DMS114 treated with DMSO at 0.1 percent for 48 hours (cell line): ENCODE data around the gene EMC9.

Experiments used
- DNase-seq: peaks from one replicate; lab custom pipeline; 2025; ENCODE audit not compliant: unreplicated experiment; lab: John Stamatoyannopoulos, UW

EMC9 gene

DNA sequence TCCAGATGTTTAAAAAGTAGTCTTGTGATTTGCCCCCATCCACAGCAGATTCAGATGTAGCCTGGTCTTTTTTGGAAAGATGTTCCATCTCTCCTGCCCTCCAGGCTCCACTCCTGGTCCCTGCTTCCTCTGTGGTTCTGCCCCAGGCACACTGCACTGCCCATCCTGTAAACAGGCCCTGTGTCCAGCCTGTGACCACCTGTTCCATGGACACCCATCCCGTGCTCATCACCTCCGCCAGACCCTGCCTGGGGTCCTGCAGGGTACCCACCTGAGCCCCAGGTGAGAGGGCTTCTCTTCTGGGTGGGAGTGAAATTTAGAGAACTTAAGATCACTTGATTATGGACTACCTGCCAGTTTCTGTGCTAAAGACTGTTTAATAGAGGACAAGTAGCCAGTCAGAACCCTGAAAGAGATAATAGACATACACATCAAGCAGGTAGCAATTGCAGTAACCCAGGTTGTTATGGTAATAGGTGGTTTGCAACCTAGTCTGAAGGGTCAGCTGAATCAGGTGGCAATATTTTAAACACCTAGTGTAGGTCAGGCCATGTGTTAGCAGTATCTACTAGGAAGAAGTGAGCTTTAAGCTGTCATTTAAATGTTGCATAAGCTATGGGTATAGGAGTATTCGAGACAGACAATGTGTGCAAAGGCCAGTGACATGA lies 8.0 kb upstream of the EMC9 start:
- no peak for DNase-seq

DNA sequence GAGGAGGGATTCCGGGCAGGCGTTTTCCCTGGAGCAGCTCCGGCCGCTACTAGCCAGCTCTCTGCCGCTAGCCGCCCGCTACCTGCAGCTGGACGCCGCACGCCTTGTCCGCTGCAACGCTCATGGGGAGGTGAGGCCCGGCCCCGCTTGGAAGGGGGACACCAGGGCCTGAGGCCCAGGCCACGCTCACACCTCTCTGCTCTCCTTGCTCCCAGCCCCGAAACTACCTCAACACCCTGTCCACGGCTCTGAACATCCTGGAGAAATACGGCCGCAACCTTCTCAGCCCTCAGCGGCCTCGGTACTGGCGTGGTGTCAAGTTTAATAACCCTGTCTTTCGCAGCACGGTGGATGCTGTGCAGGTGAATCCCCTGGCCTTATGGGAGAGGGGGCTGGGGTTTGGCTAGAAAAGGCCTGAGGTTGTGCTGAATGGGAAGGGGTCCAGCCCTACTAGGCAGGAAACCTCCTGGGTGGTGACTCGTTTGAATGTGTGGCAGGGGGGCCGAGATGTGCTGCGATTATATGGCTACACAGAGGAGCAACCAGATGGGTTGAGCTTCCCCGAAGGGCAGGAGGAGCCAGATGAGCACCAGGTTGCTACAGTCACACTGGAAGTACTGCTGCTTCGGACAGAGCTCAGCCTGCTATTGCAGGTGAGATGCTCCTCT lies 6.5 kb upstream of the EMC9 start:
- DNase-seq = no peak

DNA sequence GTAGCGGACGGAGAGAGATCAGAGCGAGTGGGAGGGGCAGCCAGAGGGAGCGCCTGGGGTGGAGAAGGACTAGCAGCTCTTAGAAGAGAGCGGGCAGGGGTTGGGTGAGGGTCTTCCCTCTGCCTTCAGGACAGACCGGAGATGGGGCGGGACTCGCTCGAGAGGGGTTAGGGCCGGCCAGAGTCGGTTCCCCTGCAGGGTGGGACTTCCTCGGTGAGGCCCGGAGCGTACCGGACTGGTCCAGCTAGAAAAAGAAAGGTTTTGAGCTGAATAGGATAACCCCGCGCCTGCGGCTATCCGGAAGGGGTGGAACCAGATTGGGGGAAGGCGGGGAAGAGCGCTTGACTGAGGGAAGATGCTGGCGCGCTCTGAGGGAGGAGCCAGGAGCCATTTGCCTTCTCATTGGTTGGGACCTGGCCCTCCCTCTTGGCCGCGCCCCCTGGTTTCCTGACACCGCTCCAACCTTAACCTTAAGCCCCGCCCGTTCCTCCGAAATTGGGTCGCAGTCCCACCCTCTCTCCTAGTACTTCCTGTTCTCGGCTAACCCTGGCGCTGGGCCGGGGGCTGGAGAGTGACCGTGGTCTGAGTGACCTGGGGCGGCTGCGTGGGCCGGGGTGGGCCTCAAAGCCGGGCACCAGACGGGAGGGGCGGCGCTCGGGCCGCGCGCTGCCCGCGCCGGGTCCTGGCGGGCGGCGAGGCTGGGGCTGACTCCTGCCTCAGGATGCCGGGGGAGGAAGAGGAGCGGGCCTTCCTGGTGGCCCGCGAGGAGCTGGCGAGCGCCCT lies 5.8 kb upstream of the EMC9 start, which contains the start of gene RNF31:
RNF31 (plus strand) TSS at position 521 of the 783 bp plus-strand sequence; CDS start at position 722, 201 bp downstream.
- peak; percentile 93 for DNase-seq

DNA sequence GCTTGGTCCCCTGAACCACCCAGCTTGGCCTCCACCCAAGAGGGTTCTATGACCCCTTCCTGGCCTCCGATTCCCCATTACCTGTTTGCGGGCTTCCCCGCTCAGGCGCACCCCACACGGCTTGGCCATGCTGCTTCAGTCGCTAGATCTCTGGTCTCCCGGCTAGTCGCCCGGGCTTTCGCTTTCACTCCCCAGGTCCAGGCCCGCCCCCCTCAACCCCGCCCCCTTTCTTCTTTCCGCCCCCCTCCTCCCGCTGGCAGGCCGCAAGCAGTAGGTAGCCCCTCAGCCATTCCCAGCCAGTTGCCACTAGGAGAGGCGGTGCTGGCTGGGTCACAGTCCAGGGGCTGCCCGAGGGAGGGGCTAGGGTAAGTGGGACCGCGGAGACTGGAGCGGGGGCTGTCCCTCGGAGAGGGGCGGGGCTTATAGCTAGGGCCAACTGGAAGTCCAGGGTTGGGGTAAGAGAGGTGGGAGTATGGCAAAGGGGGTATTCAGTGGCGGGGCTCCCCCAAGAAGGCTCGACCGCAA lies 5.1 kb upstream of the EMC9 start, which contains the start of gene PSME2:
PSME2 (minus strand) TSS at position 158 of the 525 bp plus-strand sequence; CDS start at position 129, 29 bp downstream.
- peak; percentile 93 for DNase-seq

DNA sequence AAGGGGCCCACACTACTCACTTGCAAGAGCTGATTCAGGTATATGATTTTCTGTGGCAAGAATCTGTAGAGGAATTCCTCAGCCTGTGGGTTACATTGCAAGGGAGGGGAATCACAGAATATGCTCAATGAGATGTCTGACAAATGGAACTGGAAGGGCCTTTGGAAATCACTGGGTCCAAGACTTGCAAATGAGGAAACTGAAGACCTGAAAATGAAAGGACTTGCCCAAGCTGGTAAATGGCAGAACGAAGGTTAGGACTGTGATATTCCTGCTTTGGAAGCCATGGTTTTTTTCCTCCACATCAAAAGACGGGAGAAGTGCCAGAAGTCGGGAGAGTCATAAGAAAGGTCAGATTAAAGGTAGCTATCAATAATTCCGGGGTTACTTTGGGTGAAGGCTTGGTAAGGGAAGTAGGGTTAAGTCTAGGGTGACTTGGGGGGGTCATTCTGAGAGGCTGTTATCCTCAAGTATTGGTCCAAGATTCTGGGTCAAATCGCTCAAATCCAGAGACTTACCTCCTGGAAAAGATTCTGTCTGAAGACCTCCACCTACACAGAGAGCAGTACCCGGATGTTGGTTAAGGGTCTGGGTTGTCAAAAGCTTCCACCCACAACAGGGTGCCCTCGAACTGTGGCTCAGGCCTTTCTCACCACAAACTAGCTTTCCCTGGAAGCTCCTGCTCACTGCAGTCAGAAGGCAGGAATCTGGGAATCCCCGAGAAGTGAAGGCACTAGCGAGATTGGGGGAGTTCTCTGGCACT lies 4.5 kb upstream of the EMC9 start:
- DNase-seq = no peak

DNA sequence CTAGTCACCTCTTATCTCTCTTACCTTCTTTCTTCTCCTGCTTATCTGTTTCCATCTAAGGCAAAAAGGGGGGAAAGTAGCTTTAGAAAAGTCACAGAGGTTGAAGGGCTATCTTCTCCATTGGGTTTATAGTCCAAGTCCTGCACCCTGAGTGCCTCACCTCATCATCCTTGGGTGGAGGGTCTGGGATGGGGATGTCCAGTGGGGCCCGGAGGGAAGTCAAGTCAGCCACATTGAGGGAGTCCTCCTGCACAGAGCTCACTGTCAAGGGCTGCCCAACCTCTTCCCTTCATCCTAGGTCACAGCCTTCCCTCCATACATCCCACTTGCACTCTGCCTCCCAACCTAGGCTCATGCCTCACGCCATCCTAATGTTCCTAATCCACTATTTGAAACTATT lies 3.8 kb upstream of the EMC9 start:
- no peak for DNase-seq

DNA sequence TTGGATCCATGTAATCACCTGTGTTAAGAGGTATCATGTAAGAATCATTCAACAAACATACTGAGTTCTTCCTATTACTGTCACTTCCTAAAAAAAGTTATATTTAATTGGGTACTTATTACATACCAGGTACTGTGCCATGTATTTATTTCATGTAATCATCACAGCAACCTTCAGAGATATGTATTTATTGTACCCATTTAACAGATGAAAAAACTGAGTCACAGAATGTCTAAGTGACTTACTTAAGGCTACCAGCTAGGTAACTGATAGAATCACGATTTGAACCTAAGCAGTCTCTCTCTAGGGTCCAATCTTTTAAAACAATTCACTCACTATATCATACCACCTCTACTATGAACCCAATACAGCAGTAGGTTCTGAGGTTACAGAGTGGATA lies 3.1 kb upstream of the EMC9 start:
- no peak for DNase-seq

DNA sequence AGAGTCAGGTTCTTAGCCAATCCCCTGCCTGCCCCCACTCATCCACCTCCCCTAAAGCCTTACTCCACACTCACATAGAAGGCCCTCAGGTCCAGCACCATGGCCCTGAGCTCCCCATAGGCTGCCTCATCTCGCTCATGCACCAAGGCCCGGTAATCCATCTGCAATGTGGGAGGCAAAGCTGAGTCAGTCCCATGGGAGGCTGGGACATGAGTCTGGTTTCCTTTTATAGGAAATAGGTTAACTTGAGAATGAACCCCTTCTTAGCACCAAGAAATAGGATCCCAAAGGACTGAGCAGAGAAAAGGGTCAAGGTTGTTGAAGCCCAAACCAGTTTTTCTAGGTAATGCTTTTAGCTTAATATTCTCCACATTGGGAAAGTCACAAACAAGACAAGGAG lies 2.1 kb upstream of the EMC9 start:
- no peak for DNase-seq

DNA sequence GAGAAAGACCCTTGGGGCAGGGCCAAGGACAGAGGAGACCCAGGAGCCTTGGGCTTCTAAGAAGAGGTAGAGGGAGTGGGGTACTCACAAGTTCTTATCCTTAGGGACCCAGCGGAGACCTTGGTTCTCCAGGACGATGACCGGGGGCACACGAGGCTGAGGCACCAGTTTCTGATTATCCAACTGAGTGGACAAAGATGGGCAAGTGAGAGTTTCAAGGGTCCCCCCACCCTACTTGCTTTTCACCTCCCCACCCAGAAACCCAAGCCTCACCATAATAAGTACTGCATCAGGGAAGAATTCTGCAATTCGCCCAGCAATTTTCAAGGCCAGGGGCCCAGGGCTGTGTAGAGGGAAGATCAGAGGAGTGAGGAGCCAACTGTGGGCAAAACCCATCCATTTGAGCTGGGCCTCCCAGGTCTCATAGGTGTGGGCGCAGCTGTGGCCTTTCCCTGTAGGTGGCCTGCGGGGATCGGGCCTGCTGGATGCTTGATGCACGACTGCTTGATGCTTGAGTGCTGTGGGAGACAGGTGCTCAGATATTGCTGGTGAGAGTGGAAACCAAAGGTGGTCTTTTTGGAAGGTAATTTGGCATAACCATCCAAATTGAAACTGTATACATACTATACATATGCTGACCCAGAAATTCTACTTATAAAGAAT lies 2.0 kb downstream of the EMC9 start:
- DNase-seq = no peak

DNA sequence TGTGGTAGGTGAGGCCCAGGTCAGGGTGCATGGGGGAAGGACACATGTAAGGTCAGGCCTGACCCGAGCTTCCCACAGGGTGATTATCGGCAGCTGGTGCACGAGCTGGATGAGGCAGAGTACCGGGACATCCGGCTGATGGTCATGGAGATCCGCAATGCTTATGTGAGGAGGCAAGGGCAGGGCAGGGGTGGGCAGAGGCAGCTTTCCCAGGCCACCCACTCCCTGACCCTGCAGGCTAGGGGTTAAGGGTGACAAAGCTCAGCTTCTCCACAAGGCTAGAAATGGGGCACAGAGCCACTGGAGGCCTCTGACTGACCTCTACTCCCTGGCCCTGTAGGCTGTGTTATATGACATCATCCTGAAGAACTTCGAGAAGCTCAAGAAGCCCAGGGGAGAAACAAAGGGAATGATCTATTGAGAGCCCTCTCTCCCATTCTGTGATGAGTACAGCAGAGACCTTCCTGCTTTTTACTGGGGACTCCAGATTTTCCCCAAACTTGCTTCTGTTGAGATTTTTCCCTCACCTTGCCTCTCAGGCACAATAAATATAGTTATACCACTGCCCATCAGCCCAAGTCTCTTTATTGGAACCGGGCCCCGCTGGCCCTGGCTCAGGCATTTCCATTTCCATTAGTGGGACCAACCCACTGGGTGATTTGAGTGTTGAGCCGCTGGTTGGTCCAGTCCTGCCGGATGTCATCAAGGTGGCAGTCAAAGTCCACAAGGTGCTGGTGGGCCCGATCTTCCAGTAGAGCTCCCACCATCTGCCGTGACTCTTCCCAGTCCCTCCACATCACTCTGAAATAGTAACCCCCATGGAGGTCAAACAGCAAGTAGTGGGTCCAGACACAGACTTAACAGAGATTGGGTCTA lies 2.8 kb downstream of the EMC9 start:
- DNase-seq = no peak

DNA sequence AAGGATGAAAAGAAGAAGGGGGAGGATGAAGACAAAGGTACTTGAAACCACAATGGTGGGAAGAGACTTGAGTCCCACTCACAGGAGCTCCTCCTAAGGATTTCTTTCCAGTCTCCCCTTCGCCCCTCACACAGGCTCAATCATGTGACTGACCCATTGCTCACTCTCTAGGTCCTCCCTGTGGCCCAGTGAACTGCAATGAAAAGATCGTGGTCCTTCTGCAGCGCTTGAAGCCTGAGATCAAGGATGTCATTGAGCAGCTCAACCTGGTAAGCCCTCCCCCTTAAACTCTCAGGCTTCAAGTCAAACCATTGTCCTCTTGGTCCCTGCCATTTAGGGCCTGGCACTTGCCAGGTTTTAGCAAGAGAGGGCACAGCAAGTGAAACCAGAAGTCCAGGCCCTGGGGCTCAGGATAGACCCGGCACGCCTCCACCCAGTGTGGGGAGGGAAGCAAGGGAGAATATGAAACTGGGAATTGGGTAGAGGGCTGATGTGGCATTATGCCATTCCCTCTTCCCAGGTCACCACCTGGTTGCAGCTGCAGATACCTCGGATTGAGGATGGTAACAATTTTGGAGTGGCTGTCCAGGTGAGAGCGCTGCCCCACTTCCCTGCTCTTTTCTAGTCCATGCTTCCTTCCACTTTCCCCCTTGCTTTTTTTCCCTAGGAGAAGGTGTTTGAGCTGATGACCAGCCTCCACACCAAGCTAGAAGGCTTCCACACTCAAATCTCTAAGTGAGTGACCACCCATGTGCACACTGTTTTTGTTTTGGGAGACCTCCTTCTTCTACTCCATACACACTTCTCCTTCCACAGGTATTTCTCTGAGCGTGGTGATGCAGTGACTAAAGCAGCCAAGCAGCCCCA lies 3.6 kb downstream of the EMC9 start:
- no peak for DNase-seq

DNA sequence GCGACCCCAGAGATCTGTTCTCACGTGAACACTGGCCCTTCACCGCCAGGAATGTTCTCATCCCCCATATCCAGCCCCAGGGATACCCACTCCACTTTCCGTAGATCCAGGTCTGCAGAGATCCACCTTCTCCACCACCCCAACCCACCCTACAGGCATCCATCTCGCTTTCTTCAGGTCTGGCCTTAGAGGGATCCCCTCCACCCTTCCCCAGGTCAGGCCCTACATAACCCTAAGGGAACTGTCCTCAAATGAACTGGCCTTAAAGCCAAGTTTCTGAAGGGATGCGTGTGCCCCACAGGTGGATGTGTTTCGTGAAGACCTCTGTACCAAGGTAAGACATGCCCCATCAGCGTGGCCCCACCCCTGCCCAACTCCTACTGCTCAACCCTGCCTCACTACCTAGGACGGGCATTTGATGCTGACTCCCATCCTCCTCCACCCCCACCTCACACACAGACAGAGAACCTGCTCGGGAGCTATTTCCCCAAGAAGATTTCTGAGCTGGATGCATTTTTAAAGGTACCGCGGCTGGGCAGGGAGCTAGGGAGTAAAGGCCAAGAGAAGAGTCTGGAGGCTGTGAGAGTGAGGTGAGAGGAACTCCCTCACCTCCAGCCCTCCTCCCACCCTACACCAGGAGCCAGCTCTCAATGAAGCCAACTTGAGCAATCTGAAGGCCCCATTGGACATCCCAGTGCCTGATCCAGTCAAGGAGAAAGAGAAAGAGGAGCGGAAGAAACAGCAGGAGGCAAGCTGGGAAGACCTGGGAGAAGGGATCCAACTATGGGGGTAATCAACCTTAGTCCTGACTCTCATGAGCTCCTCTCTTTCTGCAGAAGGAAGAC lies 4.5 kb downstream of the EMC9 start:
- no peak for DNase-seq

DNA sequence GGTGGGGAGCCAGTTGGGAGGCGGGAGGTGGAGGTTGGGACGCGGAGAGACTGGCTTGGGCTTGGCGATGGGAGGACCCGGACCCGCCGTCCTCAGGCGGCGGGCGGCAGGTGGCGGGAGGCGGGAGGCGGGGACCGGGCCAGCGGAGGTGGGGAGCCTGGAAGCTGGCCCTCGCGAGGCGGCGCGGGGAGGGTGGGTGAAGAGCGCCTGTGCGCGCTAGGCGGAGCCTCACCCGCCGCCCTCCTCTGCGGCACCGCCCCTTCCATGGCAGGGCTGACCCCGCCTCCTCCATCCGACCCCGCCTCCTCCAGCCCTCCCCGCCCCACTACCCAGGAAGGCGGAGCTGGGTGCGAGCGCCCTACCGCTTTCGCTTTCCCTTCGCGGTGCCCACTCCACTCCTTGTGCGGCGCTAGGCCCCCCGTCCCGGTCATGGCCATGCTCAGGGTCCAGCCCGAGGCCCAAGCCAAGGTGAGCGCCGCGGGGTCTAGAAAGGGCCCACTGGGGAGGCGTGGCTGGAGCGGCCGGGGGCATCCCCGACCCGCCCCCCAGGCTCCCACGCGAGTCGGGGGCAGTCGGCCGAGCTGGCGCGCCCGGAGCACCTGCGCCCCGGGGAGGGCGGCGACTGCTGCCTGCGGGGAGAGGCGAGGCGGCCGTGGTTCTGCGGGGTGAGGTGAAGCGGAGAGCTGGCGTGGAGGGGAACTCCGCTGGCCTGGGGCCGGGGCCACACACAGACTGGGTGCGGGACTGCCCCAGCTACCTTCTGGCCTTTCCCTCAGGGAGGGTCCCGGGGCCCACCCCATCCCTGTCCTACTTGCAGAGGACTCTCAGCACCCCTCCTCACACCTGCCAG lies 5.3 kb downstream of the EMC9 start, which contains the start of gene PSME1:
PSME1 (plus strand) TSS at position 361 of the 850 bp plus-strand sequence; CDS start at position 430, 69 bp downstream.
- DNase-seq = peak; percentile 69

DNA sequence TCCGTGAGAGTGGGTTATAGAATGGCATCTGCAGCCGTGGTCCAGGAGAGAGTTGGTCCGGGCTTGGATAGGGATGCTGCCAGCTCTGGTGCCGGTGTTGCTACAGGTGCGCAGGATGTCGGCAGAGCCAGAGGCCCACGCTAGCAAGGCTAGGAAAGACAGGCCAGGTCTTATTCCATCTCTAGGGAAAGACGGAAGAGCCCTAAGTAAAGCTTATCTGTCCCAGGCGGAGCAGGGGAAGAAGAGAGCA lies 5.9 kb downstream of the EMC9 start:
- no peak for DNase-seq

DNA sequence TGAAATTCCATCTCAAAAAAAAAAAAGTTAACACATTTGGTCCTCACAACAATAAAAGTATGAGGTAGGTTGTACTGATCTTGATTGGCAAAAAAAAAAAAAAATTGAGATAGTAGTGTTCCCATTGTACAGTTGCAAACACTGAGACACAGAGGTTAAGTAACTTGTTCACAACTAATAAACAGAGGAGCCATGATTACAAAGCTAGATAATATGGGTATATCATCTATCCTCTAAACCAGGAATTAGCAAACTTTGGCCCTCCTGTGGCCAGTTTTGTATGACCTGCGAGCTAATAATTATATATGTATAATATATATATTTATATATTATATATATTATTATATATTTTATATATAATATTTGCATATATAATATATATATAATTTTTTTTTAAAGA lies 7.7 kb downstream of the EMC9 start:
- no peak for DNase-seq

DNA sequence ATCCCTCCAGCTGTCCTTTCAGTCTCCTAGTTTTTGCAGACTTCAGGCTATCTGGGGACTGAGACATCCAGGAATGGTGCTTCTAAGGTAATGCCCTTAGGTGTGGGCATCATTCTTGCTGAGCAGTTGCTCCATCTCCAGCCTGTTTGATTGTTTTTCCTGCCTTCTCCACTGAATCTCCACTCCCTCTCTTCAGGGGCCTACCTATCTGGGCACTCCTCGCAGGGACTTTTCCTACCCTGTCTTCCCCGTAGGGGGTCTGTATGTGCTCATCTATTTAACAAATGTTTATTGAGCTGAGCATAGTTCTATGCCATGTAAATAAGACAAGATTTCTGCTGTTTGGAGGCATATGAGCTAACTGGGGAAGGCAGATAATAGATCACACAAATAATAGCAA lies 8.4 kb downstream of the EMC9 start:
- DNase-seq = no peak
